Panc1 (cell line): ENCODE results near the gene PNMA6F. TPM values are rescaled to one million over a fixed set of nuclear protein-coding genes. Genes with fewer than 3 reads are reported as not detected.
"Not testable (repeated sequence)": the region's sequence is repeated elsewhere in the genome, so short reads cannot be mapped to it uniquely, and the experiment has no call there.

Experiments used
- ATAC-seq: fragments of 200-7000 bp; cut with Tn5 transposase; 2 replicates; pipeline ENCODE4 v1.9.1; 2020; ENCODE audit warnings: mild to moderate bottlenecking, moderate library complexity
- BruUV-seq: library from RNA; stranded (reverse); fragments of 400-500 nt; replicated peaks from 2 replicates; lab custom pipeline; 2021; lab: Mats Ljungman, UMichigan
- CTCF ChIA-PET: fragments of 300-600 bp; sonication (Branson Sonifier 250); formaldehyde crosslinking; loops from one replicate; lab custom pipeline; 2022; ENCODE audit warnings: antibody characterized with exemption; lab: Charles Lee
- POLR2A ChIA-PET: fragments of 300-600 bp; sonication (Branson Sonifier 250); formaldehyde crosslinking; loops from one replicate; lab custom pipeline; 2022; ENCODE audit warnings: antibody characterized with exemption; lab: Charles Lee
- DNase-seq: peaks from one replicate; pipeline ENCODE4 v3.0.0-alpha.2; 2010; ENCODE audit warnings: low read depth, low spot score
- H3K27ac ChIP-seq: 2 replicates; pipeline ENCODE4 v1.5.1; 2011; ENCODE audit warnings: mild to moderate bottlenecking, low read length, inconsistent platforms
- H3K27me3 ChIP-seq: fragments of 200-500 bp; sonication (Bioruptor generic); 2 replicates; pipeline ENCODE4 v1.6.0; 2014; ENCODE audit warnings: low read length, inconsistent platforms; ENCODE audit not compliant: control insufficient read depth, insufficient read depth
- H3K36me3 ChIP-seq: fragments of 200-500 bp; sonication (Bioruptor generic); 2 replicates; pipeline ENCODE4 v1.5.1; 2014; ENCODE audit warnings: inconsistent platforms, mild to moderate bottlenecking, low read length, moderate library complexity; ENCODE audit not compliant: control insufficient read depth, insufficient read depth
- H3K4me1 ChIP-seq: 2 replicates; pipeline ENCODE4 v1.5.1; 2011; ENCODE audit warnings: inconsistent platforms, mild to moderate bottlenecking, low read length, moderate library complexity; ENCODE audit not compliant: control insufficient read depth, insufficient read depth
- H3K4me3 ChIP-seq, 2 experiments: 2 replicates each; pipeline ENCODE4 v1.5.1; 2011 to 2012; ENCODE audit warnings: low read depth in 2 of 2, low read length in 2 of 2, mild to moderate bottlenecking in 2 of 2, inconsistent platforms in 1 of 2, moderate library complexity in 1 of 2
- H3K9me3 ChIP-seq: fragments of 200-500 bp; sonication (Bioruptor generic); 2 replicates; pipeline ENCODE4 v1.5.1; 2014; ENCODE audit warnings: low read depth, mild to moderate bottlenecking, inconsistent platforms, low read length, moderate library complexity; ENCODE audit not compliant: control insufficient read depth, insufficient read depth
- in situ Hi-C: cut with HindIII; loops from 2 replicates; pipeline ENCODE4 v1.10.0; 2016; ENCODE audit warnings: low sequenced_read_pairs, low pct_unique_long_range_greater_than_20kb
- intact Hi-C: fragments of 100-400 bp; cut with micrococcal nuclease; formaldehyde crosslinking; loops from one replicate; pipeline ENCODE4 v1.10.0; 2022; ENCODE audit not compliant: unreplicated experiment
- total RNA-seq: library from RNA; stranded (reverse); gene quantifications from one replicate; pipeline ENCODE4 v1.2.1, GENCODE V29; 2021; ENCODE audit not compliant: unreplicated experiment

The PNMA6F gene
- total RNA-seq, 1 experiment from 2014 or later = not detected

GRCh38 chrX:153281784-153282183, 39.8 kb downstream of the PNMA6F start:
- H3K4me3 ChIP-seq, in situ Hi-C loops, POLR2A ChIA-PET, CTCF ChIA-PET, H3K36me3 ChIP-seq, H3K27me3 ChIP-seq, BruUV-seq, H3K9me3 ChIP-seq, DNase-seq, H3K27ac ChIP-seq, intact Hi-C loops, ATAC-seq, H3K4me1 ChIP-seq: not testable (repeated sequence)

- H3K9me3 ChIP-seq, ATAC-seq, H3K36me3 ChIP-seq, H3K27me3 ChIP-seq, DNase-seq, H3K4me3 ChIP-seq, POLR2A ChIA-PET, H3K4me1 ChIP-seq, in situ Hi-C loops, BruUV-seq, intact Hi-C loops, CTCF ChIA-PET, H3K27ac ChIP-seq: not testable (repeated sequence)
Observed at GRCh38 chrX:153279304-153279703, 42.3 kb downstream of the PNMA6F start.

- H3K4me3 ChIP-seq, H3K4me1 ChIP-seq, intact Hi-C loops, H3K36me3 ChIP-seq, H3K27ac ChIP-seq, ATAC-seq, POLR2A ChIA-PET, in situ Hi-C loops, CTCF ChIA-PET, DNase-seq, H3K9me3 ChIP-seq, BruUV-seq, H3K27me3 ChIP-seq: not testable (repeated sequence)
Observed at GRCh38 chrX:153276049-153276448, 45.5 kb downstream of the PNMA6F start.

- H3K27ac ChIP-seq, POLR2A ChIA-PET, H3K27me3 ChIP-seq, H3K4me1 ChIP-seq, DNase-seq, H3K4me3 ChIP-seq, intact Hi-C loops, CTCF ChIA-PET, BruUV-seq, ATAC-seq, in situ Hi-C loops, H3K36me3 ChIP-seq, H3K9me3 ChIP-seq: not testable (repeated sequence)
Observed at GRCh38 chrX:153275418-153275817, 46.1 kb downstream of the PNMA6F start.

- H3K27me3 ChIP-seq, CTCF ChIA-PET, H3K4me1 ChIP-seq, BruUV-seq, H3K9me3 ChIP-seq, DNase-seq, in situ Hi-C loops, H3K36me3 ChIP-seq, intact Hi-C loops, POLR2A ChIA-PET, H3K4me3 ChIP-seq, H3K27ac ChIP-seq, ATAC-seq: not testable (repeated sequence)
Observed at GRCh38 chrX:153272584-153272983, 49.0 kb downstream of the PNMA6F start.

GRCh38 chrX:153272070-153272469, 49.5 kb downstream of the PNMA6F start:
- H3K9me3 ChIP-seq, H3K4me1 ChIP-seq, DNase-seq, H3K4me3 ChIP-seq, POLR2A ChIA-PET, H3K27me3 ChIP-seq, H3K27ac ChIP-seq, in situ Hi-C loops, CTCF ChIA-PET, H3K36me3 ChIP-seq, ATAC-seq, BruUV-seq, intact Hi-C loops: not testable (repeated sequence)

Other genes with a start within 250 kb of the PNMA6F start
- gene PNMA6A, start 249.3 kb downstream of the PNMA6F start, total RNA-seq = 7.4 TPM
- gene MAGEA1, start 142.5 kb downstream of the PNMA6F start, total RNA-seq = not detected
- 5.0 TPM for gene ZNF275, start 12.4 kb upstream of the PNMA6F start, total RNA-seq
- gene PNMA6E, start 79.6 kb upstream of the PNMA6F start, total RNA-seq = not detected
- gene ZFP92, start 89.7 kb upstream of the PNMA6F start, total RNA-seq = 0.90 TPM
- 2.4 TPM for gene TREX2, start 124.3 kb upstream of the PNMA6F start, total RNA-seq
- gene HAUS7, start 148.8 kb upstream of the PNMA6F start, total RNA-seq = 59.9 TPM
- 2.9 TPM for gene BGN, start 173.2 kb upstream of the PNMA6F start, total RNA-seq
- gene ATP2B3, start 195.9 kb upstream of the PNMA6F start, total RNA-seq = 0.21 TPM